Epithelial cell of esophagus (primary cell): ENCODE results near the gene SMTNL1.

Experiments
- DNase-seq: peaks from one replicate; pipeline ENCODE4 v3.0.0; 2010; ENCODE audit warnings: low read depth
- H3K4me3 ChIP-seq: 2 replicates; pipeline ENCODE4 v1.5.1; 2011; ENCODE audit warnings: mild to moderate bottlenecking, low read length, control low read depth
- TF ChIP-seq, protein P1 (sequence below): IDR thresholded peaks from 2 replicates; pipeline ENCODE4 v1.5.1; 2011; ENCODE audit warnings: low read depth, mild to moderate bottlenecking, low read length, control low read depth, inconsistent platforms; ENCODE audit not compliant: insufficient read depth; ENCODE audit errors: missing control alignments

The SMTNL1 gene

GRCh38 chr11:57511741-57512430 lies 25.5 kb upstream of the SMTNL1 start:
- TF ChIP-seq, protein P1, sequence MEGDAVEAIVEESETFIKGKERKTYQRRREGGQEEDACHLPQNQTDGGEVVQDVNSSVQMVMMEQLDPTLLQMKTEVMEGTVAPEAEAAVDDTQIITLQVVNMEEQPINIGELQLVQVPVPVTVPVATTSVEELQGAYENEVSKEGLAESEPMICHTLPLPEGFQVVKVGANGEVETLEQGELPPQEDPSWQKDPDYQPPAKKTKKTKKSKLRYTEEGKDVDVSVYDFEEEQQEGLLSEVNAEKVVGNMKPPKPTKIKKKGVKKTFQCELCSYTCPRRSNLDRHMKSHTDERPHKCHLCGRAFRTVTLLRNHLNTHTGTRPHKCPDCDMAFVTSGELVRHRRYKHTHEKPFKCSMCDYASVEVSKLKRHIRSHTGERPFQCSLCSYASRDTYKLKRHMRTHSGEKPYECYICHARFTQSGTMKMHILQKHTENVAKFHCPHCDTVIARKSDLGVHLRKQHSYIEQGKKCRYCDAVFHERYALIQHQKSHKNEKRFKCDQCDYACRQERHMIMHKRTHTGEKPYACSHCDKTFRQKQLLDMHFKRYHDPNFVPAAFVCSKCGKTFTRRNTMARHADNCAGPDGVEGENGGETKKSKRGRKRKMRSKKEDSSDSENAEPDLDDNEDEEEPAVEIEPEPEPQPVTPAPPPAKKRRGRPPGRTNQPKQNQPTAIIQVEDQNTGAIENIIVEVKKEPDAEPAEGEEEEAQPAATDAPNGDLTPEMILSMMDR = no peak
- no peak overlapping the region for H3K4me3 ChIP-seq
- DNase-seq = no peak

DNA sequence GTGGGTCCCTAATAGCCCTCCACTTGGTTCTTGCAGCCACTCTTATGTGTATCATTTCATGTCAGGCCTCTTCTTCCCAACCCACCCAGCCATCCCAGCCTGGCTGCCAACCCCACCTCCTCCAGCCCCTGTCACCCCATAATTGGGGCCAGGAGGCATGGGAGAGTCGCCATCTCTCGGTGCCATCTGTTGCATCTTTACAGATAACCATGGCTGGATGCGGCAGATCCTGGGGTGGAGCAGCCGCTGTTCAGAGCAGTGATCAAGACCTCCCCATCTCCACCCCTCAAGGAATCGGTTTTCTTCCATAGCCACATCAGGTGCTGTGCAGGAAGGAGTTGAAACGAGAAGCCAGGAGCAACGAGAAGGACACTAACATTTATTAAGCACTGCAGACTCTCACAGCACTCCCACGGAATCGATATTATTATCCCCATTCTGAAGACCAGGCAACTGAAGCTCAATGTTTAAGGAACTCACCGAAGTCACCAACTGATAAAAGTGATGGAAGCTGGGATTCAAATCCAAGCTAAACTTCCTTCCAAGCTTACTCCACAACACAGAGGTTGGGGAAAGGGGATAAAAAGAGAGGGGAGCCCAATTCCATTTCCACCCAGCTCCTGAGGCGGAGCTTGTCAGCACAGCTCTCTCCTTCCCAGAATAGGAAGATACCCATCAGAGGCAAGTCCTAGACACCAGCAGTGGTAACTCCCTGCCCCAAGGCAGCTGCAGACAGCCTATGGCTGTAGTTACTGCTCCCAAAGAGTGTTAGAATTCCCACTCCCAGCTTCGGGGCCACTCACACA lies 24.5 kb upstream of the SMTNL1 start:
- TF ChIP-seq, protein P1 = no peak
- no peak for DNase-seq
- no peak overlapping the region for H3K4me3 ChIP-seq

DNA sequence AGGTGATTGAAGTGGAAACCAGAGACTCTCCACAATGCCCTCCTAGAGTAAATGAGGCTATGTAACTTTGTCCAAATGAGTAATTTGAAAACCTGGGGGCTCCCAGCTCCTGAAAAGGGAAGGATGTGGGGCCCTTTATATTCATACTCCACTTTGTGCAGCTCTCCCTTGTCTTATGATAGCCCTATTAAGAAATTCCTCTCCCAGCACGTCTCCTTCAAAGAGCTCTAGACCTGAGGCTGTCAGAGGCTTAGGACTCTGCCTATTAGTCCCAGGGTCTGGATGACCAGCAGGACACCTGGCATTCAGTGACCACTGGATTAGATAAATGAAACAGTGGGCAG lies 24.0 kb upstream of the SMTNL1 start:
- TF ChIP-seq, protein P1 = no peak
- H3K4me3 ChIP-seq = no peak overlapping the region
- no peak for DNase-seq

- peak; percentile 39 for DNase-seq
- H3K4me3 ChIP-seq = peak overlapping the region; percentile 57
- TF ChIP-seq, protein P1 = no peak
Measured at GRCh38 chr11:57513911-57514537, 23.4 kb upstream of the SMTNL1 start.

DNA sequence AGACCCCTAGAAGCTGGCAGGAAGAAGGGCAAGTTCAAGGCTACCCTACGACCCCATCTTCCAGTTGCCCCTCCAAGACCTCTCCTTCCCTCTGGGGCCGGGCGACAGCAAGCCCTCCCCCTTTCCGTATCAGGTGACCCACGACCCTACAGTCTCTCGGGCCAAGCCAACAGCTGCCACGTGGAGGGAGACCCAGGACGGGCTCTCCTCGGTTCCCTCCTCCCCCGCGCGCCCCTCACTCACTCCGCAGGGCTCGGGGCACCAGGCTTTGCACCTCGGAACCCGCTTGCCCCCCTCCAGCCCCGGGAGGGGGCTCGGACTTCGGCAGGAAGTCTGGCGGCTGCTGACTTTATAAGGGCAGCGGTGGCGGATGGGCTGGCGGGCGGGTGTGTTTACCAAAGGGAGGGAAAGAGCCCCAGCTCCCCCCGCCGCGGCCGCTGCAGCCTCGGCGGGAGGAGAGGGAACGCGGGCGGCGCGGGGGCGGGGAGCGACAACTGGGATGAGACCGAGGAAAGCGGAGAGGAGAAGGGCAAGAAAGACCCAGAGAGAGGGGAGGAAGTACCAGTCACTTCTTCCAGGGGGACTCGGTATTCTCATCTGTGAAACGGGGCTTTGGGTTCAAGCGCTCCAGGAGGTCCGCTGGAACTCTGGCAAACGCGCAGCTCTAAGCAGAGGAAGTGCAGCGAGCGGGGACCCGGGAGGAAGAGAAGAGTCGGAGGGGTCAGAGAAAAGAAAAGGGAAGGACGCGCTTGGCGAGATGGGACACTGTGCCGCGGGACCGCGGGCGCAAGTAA lies 22.7 kb upstream of the SMTNL1 start:
- TF ChIP-seq, protein P1 = no peak
- H3K4me3 ChIP-seq = peak overlapping the region; percentile 57
- no peak for DNase-seq

GRCh38 chr11:57515332-57516060 lies 21.9 kb upstream of the SMTNL1 start, which contains the start of gene SLC43A1:
TSS of gene SLC43A1 (minus strand) at chr11:57515702. CDS start at chr11:57514111, 1,591 bp downstream.
- DNase-seq = peak; percentile 27
- H3K4me3 ChIP-seq = peak within 1 kb of the TSS; percentile 57
- TF ChIP-seq, protein P1 = peak; percentile 4
